Activated CD8-positive, alpha-beta memory T cell treated with anti-CD3 and anti-CD28 coated beads for 4 hours (primary cell): Measurements from ENCODE around the gene PAIP2B.
"Not testable (repeated sequence)": the region's sequence is repeated elsewhere in the genome, so short reads cannot be mapped to it uniquely, and the experiment has no call there.

Source experiments
- DNase-seq, 2 donors: peaks; one replicate each; pipeline ENCODE4 v3.0.0-alpha.2; 2020; ENCODE audit warnings: low read depth in 2 of 2

The PAIP2B gene

DNA sequence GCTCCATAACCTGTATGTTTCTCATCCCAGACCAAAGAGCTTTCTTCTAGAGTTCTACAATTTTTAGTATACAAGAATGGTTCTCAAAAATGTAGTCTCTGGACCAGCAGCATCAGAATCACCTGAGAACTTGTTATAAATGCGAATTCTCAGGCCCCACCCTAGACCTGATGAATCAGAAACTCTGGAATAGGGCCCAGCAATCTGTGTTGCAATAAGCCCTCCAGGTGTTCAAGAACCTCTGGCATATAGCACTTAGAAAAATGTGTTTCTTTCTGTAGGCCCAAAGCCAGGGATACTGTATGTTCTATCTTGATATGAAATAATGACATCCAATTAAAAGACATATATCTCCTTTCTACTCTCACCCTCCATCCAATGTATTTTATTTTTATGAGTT is 10.4 kb downstream of the PAIP2B start:
- DNase-seq, result no peak

DNA sequence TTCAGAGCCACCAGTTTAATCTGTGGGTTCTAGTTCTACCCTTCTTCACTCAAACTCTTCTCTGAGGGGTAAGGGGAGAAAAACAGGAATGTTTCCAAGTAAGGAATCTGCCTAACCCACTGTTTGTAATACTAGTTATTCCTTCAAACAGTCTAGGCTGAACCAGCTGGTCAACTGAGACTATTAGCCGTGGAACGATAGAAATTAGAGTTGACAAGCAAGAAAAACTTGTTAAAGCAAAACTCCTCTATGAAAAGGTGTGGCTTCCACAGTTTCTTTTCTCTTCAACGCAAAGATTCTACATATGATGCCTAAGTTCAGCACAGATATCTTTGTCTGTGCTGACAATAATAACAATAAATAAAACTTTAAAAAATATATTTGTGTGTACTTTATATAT is 11.5 kb downstream of the PAIP2B start:
- DNase-seq, result no peak

- no peak for DNase-seq
Measured at GRCh38 chr2:71212336-71212735, 14.6 kb downstream of the PAIP2B start.

DNA sequence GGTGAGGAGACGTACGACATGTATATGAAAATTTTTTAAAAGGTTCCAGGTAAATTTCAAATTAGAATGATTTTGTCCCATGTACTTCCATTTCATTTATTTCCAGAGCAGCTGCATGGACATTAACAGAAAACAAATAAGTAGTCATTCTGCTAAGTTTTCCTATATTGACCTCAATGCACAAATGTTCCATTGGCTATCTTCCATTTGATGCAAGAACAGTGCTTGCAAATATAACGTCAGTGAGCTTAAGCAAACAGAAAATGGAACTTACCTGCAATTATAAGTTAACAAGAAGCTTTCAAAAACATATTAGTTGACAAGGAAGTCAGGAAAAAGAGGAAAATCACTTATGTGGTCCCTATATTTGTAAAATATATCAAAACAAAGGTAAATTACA is 16.6 kb downstream of the PAIP2B start:
- no peak for DNase-seq

DNA sequence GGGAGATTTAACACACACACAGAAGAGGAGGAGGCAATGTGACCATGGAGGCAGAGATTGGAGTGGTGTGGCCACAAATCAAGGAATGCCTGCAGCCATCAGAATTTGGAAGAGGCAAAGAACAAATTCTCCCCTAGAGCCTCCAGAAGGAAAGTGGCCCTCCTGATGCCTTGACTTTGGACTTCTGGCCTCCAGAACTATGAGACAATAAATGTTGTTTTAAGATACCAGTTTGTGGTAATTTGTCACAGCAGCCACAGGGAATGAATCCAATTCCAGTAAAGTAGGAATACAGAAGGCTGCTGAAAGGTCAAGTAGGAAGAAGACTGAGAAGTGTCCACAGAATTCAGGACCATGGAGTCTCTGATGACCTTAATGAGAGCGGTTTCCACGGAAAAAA is 18.1 kb downstream of the PAIP2B start:
- no peak for DNase-seq

DNA sequence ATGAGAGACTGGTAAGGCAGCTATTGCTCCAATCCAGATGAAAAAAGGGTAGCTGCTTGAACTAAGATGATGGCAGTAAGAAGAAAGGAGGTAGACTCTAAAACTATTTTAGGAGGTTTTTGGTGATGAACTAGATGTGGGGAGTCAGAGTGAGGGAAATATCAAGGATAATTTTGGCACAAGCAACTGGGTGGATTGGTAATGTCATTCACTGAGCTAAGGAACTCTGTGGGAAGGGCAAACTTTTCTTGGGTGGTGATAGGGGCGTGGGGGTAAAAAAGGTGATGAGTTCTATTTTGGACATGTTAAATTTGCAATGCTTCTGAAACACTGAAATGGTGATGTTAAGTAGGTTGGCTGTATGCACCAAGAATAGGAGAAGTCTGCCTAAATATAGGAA is 19.3 kb downstream of the PAIP2B start:
- DNase-seq, result no peak

- no peak for DNase-seq
Measured at GRCh38 chr2:71206271-71206670, 20.6 kb downstream of the PAIP2B start.

DNA sequence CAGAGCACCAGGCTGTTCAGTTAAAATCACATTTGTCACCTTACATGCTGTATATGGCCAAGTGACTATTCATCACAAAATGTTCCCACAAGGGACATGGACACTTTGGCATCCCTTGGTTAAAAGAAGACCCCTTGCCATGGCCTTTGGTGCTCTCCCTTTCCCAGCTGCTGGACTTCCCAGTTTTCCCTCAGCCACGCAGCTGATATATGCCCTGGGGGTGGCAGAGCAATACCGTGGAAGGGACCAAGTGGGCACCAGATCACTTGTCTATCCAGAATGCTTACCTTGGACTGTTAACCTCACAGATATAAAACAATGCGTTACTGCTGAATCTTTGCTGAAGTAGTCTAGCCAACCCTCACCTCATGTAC is 35.3 kb downstream of the PAIP2B start:
- DNase-seq, result no peak

DNA sequence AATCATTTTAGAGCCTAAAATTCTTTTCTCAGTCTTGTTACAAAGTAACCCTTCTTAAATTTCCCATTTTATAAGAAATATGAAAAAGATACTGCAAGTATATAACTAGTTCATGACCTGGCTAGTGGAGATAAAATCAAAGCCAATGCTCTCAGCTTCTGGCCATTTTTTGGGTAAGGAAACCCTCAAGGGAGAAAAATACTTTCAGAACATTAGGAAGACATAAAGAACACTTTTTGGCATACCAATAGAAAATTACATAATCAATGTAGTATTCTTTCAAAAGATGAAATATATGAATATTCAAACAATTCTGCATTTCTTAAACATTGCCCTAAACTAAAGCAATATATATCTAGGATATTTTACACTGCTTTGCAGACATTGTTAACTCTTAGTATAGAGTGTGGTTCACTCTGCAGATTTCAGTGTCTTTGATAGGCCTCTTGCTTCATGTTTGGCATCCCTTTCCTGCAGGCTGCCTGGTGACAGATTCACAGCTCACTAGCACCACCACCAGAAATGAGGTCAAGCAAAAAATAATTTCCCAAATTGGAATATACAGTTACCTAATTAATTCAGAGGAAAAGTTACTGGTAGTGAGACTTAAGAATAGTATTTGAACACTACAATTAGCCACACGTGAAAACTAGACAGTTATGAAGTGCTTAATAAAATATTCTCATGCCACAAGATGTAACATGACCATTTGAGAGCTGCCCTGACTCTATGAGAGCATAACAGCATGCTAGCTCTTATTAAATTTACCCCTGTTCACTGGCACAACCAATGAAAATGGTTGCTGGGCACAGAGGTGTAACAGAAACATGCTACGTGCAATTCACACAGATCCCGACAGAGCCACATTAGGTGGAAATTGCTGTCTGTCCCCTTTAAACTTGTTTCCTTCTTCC is 36.0 kb downstream of the PAIP2B start:
- DNase-seq, result no peak

DNA sequence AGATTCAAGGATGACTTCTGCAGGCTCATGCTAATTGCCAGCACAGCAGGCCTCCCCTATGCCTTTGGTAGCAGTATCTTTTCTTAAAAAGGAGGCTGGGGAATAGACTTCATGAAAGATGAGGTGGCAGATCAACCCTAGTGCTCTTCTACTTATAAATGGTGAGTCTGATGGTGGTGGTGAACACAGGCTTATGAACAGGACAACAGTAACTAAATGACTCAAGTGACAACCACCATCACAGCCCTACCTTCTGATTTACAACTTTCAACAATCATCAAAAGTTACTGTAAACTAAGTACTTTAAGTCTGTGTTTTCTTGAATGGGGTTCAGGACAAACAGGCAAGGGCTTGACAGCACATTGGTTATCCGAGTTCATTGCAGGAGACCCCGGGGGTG is 39.3 kb downstream of the PAIP2B start:
- DNase-seq, result no peak

DNA sequence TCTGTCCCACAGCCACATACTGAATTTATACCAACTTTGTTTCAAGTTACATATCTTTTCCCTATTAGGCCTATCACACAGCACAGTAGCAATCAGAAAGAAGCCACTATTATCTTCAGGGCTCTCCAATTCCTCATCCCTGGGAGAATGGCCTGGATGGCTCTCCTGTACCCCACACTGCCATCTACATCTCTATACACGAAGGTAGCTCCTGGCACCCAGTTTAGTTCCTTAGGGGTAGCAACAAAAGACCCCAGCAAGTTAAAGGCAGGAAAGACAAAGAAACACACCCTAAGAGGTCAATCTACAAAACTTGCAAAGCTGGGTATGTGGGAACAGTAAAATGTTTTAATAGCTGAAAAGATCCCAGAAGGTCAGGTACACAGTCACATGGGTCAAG is 39.9 kb downstream of the PAIP2B start:
- DNase-seq, result no peak

- not testable (repeated sequence) for DNase-seq
Measured at GRCh38 chr2:71183306-71184115, 43.4 kb downstream of the PAIP2B start.

DNA sequence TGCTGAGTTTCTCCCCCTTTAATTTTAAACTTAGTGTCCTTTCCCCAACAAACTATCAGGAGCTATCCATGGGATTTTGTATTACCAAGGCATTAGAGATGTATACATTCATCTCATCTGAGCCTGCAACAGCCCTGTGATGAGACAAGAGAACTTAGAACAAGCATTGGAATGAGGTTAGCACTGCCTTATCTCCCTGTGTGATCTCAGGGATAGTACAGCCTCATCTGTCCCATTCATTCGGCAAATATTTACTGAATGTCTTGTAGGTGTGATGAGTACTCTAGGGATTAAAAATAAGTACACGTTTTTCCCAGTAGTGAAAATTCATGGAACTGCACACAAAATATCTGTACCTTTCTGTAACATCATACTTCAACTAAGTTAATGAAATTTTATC is 45.6 kb downstream of the PAIP2B start:
- DNase-seq, result no peak

DNA sequence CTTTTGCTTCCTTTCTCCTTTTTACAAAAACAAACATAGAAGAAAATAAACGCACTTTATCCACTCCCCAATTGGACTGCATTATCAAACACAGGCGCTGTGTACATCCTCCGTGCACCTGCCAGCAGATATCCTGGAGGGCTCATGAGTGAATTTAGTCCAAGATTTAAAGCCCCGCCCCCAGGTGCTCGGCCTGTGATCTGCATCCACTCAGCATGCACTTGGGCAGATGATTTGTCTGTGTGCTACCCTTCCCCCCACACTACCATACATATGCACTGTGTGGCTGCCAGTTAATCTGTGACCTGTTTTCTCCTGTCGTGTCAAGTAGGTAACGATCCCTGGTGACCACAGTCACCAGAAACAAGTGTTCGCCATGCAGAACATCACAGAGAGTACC is 48.1 kb downstream of the PAIP2B start:
- DNase-seq, result not testable (repeated sequence)

DNA sequence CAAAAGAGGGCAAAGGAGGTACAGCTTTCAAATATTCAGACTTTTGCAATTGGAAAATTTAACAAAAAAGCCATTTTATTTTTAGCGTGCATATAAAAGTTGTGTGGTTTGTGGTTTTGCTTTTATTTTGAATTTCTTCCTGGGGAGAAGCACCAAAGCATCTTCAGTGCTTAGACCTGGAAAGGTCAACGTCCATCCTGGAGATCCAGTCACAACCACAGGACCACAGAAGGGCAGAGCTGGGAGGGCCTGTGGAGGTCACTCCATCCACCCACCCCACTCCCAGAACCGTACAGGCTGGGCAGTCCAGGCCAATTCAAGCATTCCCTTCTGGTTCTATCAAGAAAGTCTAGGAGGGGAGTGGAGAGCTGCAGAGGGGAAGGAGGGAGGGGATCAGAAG is 52.7 kb downstream of the PAIP2B start:
- no peak for DNase-seq

- DNase-seq, result no peak
Measured at GRCh38 chr2:71173096-71173495, 53.8 kb downstream of the PAIP2B start.

DNA sequence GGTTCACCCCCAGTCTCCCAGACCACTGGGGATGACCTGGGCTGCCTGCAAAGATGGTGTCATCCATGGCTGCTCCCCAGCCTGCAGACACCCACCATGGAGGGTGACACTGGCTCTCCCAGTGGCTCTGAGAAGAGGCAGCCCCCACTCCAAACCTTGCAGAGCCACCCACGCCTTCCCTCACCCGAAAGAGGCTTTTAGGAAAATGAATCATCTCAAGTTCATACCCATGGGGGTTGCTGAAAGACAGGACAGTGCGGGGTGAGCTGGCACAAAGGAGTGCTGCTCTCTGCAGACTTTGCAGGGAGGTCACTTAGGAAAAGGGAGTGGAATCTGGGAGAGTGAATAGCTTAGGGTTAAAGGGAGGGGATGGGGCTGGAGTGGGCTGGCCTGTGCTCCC is 60.1 kb downstream of the PAIP2B start:
- no peak for DNase-seq

DNA sequence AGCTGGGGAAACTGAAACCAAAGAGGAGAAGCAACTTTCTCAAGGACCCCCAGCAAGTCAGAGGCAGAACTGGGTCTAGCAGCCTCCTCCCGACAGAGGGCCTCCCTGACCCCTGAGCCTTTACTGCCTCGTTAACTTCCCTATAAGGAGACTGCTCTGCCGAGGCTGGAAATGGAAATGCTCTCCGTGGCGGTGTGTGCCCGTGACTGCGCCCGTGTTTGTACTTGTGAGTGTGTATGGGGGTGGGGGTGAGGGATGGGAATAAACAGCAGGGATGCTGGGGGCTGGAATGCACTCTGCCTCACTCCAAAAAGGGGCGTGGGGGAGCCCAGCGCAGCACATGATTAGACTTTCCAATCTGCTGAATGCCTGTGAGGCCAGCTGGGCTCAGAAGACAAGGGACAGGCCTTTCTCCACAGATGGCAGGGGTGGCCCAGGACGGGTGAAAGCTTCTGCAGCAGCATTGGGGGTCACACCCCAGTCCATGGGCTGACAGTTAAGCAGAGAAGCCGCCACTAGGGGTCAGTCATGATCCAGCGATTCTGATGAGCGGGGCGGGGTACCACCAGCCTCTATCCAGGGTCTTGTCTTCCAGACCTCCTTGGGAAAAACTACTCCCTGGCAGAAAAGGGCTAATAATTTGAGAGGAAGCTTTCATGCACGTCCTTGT is 69.6 kb downstream of the PAIP2B start:
- peak; percentile 6 to 35 for DNase-seq

- DNase-seq, result no peak
Measured at GRCh38 chr2:71156573-71156972, 70.3 kb downstream of the PAIP2B start.

DNA sequence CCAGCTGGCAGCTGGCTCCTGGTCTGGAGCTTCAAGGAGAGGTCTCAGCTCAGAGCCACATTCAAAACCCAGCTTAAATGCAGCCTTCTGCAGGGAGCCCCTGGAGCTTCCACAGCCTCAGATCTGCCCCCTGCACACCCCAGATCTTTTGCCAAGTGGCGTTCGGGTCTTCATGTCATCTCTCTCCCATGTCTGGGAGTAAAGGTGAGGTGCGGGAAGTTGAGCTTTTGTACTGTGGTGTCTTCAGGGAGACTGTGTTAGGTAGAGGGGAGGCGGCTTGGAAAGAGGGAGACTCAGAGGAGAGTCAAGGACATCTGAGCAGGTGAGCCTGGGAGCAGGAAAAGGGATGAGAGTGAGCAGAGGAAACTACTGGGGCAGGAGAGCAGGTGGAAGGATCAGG is 71.1 kb downstream of the PAIP2B start:
- DNase-seq, result no peak

DNA sequence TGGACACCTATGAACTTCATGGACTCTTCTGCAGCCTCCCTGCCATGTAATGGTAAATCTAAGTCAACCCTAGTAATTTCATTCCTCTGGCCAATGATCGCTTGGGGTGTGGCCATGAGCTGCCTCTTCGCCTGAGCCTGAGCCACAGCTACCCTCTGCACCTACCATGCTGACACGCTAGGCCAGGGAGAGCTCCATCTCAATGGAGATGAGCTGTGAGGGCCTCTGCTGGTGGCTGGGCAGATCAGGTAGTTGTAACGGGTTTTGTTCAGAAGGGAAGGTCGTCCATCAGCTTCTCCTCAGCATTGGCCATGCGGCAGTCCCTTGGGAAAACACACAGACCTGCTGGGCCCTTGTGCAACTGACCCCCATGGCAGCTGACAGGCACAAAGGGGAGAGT is 72.1 kb downstream of the PAIP2B start:
- DNase-seq, result no peak

DNA sequence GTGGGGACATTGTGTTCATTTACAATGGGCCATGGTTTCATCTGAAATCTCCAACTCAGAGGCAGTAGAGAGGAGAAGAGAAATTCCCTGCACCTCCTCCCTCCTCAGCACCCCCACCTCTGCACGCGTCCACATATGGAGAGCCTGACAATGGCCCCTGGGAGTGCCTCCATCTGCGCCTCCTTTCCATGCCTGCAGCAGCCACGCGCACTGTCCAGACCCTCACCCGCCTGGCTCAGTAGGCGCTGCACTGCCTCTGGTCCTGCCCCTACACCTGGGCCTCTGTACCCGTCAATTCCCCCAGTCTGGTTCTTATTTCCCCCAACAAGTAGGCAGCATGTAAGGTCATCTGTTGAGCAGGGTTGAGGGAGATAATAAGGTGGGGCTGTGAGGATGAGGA is 72.6 kb downstream of the PAIP2B start:
- no peak for DNase-seq
